HG03039 (cell line): ENCODE data around the gene ATP6V0C.
A peak's percentile ranks its signal among the peaks of the same experiment; 100 is the strongest.
"Not testable (repeated sequence)": the region's sequence is repeated elsewhere in the genome, so short reads cannot be mapped to it uniquely, and the experiment has no call there.

Experiments used
- ATAC-seq: cut with Tn5 transposase; IDR thresholded peaks from one replicate; pipeline ENCODE4 v1.9.1; 2021; ENCODE audit warnings: mild to moderate bottlenecking, moderate library complexity; ENCODE audit not compliant: unreplicated experiment

Gene ATP6V0C

GRCh38 chr16:2527071-2527783, 13.5 kb downstream of the ATP6V0C start:
- ATAC-seq: no peak

DNA sequence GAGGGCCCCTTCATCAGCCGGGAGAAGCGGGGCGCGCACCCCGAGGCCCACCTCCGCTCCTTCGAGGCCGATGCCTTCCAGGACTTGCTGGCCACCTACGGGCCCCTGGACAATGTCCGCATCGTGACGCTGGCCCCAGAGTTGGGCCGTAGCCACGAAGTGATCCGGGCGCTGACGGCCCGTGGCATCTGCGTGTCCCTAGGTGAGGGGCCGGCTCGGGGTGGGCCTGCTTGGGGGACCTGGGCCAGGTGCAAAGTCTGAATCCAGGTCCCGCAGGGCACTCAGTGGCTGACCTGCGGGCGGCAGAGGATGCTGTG, 14.0 kb downstream of the ATP6V0C start:
- ATAC-seq: no peak

DNA sequence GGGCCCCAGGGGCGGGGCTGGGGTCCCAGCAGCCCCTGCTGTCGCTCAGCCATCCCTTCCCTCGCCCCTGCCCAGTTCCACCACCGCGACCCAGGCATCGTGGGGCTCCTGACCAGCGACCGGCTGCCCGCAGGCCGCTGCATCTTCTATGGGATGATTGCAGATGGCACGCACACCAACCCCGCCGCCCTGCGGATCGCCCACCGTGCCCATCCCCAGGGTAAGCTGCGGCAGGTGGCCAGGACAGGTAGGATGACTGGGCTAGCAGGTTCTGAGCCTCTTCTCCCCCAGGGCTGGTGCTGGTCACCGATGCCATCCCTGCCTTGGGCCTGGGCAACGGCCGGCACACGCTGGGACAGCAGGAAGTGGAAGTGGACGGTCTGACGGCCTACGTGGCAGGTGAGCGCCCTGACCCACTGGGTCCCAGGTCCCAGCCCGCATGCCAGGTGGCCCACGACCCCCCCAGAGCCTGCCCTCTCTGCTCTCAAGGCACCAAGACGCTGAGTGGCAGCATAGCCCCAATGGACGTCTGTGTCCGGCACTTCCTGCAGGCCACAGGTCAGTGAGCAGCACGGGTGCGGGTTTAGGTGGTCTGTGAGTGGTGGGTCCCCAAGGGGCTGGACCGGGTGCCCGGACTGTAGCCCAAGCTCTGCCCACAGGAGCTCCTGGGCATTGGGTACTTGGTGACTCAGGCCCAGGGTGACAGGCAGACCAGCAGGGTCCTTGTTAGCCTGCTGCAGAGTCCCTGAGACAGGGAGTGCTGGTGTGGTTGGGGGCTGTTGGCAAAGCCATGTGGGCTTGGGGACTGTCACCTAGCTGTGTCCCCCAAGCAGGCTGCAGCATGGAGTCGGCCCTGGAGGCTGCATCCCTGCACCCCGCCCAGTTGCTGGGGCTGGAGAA, 14.7 kb downstream of the ATP6V0C start:
- ATAC-seq: no peak

GRCh38 chr16:2529061-2529931, 15.5 kb downstream of the ATP6V0C start:
- no peak for ATAC-seq

DNA sequence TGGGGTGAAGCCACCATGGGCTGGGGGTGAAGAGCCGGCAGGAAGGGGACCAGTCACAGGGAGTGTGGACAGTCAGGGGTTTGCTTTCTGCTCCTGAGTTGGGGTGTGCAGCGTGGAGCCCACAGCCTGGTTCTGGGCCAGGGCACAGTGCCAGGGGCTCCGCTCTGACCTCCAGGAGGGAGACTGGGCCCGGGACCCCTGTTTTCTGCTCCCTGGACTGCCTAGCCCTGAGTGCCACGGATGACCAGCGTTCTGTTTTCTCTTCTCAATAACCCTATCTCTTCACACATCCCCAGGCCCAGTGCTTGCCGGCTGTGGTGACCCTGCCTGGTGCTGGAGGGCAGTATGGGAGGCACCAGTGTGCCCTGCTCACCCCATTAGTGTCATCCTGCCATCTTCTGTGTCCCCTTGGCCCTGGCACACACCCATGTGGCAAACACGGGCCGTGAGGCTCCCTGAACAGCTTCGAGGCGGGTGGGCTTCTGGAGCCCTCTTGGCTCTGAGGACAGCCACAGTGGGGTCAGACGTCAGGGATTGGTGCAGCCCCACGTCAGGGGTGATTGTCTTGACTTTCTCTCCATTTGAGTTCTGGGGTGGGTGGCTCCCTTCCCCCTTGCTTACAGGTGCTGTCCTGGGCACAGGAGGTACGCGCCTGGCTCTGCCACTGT, 16.3 kb downstream of the ATP6V0C start:
- no peak for ATAC-seq

DNA sequence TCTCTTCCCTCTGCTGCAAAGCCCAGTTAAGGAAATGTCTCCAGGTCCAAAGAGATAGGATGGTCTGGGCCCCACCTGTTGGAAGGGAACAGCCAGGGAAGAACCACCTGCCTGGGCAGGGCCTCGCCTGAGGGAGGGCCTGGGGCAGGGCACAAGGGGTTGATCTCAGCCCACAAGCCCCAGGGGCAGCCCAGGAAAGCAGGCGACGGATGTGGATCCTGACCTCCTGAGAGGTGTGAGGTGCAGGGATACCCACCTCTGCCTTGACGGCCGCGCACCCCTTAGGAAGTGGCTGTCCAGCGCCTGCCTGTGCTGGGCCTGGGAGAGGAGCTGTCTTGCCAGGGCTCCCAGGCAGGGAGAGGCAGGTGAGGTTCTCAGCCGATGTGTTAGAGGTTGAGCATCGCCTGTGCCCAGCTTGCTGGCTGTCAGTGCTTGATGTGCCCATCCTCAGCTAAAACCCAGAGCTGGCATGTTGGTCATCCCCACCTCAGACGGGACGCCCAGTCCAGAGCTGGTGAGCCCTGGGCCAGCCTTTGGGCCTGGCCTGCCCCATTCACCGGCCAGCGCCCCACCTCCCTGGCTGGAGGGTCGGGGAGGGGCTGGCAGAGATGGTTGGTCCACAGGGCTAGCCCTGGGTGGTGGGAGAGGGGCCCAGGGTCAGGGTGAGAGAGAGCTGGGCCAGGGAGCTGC, 17.0 kb downstream of the ATP6V0C start:
- ATAC-seq: no peak

- ATAC-seq: no peak
Observed at GRCh38 chr16:2531371-2531695, 17.6 kb downstream of the ATP6V0C start, which contains the start of gene CEMP1. Gene CEMP1, minus strand, starts transcription at chr16:2531408. Its CDS starts 335 bp downstream, at chr16:2531073.

DNA sequence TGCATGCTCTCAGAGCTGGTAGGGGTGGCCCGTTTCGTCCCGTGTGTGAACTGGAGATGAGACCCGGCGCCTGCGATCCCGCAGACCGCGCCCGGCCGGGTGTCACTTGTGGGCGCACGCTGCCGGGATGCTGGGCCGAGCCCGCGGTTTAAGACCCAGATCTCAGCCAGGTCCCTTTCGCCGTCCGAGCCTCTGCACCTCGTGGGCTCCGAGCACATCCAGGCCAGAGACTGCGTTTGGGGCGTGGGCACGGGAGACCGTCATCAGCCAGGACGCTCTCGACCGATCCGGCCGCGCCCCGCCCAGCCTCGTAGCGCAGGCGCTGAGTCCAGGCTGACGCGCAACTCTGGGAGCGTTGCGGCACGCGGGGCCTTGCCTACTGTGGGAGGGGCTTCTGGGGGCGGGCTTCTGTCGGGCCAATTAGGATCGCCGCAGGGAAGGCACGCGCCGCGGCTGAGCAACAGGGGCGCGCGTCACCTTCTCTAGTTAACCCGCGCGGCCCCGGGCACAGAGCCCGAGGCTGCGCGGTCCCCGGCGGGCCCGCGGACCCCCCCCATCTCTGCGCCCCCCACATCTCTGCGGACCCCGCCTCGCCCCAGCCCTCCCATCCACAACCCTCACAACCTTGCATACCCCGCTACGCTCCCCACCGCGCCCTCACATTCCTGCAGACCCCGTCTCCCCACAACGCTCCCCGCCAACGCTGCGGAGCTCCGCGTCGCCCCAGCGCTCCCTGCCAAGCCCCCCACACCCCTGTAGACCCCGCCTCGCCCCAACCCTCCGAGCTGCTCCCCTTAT, 18.1 kb downstream of the ATP6V0C start:
- ATAC-seq: peak; percentile 70

- ATAC-seq: no peak
Observed at GRCh38 chr16:2532494-2533141, 18.9 kb downstream of the ATP6V0C start.

DNA sequence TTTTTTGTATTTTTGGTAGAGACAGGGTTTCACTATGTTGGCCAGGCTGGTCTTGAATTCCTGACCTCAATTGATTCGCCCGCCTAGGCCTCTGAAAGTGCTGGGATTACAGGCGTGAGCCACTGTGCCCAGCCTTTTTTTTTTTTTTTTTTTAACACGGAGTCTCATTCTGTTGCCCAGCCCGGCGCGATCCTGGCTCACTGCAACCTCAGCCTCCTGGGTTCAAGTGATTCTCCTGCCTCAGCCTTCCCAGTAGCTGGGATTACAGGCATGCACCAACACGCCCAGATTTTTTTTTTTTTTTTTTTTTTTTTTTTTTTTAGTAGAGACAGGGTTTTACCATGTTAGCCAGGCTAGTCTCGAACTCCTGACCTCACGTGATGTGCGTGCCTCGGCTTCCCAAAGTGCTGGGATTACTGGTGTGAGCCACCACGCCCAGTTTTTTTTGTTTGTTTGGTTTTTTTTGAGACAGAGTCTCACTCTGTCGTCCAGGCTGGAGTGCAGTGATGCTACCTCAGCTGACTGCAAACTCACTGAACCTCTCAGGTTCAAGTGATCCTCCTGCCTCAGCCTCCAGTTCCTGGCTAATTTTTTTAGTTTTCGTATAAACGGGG, 19.5 kb downstream of the ATP6V0C start:
- ATAC-seq: not testable (repeated sequence)

DNA sequence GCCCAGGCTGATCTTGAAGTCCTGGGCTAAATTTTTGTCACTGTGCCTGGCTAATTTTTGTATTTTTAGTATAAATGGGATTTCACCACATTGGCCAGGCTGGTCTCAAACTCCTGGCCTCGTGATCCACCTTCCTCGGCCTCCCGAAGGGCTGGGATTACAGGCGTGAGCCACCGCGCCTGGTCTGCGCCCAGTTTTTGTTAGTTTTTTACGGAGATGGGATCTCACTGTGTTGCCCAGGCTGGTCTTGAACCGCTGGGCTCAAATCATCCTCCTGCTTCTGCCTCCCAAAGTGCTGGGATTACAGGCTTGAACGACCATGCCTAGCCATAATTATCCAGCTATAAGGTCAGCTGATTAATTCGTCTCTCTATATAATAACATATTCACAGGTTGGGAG, 20.2 kb downstream of the ATP6V0C start:
- ATAC-seq: no peak

DNA sequence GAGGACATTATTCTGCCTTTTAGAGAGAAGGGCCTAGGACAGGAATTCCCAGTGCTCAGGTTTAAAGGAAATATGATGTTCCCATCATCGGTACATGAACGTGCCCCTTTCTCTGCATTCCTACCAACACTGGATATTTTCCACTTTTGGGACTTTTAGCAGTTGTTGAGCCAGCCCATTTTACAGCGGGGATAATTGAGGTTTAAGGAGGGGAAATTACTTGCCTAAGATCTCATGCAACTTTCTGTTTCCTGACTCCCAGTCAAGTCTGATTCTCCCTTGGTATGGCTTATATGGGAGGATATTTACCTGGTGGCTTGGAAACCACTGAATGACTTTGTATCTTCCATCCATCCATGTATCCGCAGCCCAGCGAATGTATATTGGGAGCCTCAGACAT, 20.6 kb downstream of the ATP6V0C start:
- not testable (repeated sequence) for ATAC-seq

- ATAC-seq: no peak
Observed at GRCh38 chr16:2535625-2536013, 21.9 kb downstream of the ATP6V0C start.

- peak; percentile 73 for ATAC-seq
Observed at GRCh38 chr16:2537451-2538379, 24.0 kb downstream of the ATP6V0C start, which contains the start of gene PDPK1. Gene PDPK1, plus strand, starts transcription at chr16:2538021. Its CDS starts 92 bp downstream, at chr16:2538113.

DNA sequence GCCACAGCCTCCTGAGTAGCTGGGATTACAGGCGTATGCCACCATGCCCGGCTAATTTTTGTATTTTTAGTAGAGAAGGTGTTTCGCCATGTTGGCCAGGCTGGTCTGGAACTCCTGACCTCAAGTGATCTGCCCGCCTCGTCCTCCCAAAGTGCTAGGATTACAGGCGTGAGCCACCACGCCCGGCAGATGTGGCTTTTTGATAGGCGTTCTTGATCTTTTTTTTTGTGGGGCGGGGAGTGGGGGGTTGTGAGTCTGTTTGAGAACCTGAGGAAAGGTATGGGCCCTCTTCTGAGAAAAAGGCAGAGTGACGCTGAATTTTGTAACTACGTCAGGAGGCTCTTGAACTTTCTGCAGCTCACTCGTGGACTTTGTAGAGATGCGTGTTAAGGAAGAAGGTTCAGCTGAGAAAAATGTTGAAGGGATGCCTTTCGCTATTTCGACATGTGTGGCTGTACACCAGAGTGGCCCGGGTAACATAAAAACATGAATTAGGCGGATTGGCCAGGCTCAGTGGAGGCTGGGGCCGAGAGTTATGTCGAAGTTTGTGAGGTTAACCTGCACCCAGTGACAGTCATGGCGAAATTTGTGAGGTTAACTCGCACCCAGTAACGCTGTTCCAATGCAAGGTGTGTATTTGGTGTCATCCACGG, 25.6 kb downstream of the ATP6V0C start:
- ATAC-seq: not testable (repeated sequence)

GRCh38 chr16:2539845-2540458, 26.2 kb downstream of the ATP6V0C start:
- ATAC-seq: not testable (repeated sequence)
